BE2C (cell line): ENCODE results near the gene RAB31.

ENCODE experiments used
- DNase-seq: peaks from one replicate; pipeline ENCODE4 v3.0.0-alpha.2; 2020
- H3K27me3 ChIP-seq: fragments of 250-450 bp; sonication (Bioruptor Pico); 2 replicates; pipeline ENCODE4 v1.5.1; 2020; ENCODE audit warnings: mild to moderate bottlenecking
- H3K36me3 ChIP-seq: fragments of 250-450 bp; sonication (Bioruptor Pico); 2 replicates; pipeline ENCODE4 v1.5.1; 2020; ENCODE audit warnings: mild to moderate bottlenecking
- H3K4me1 ChIP-seq: fragments of 250-450 bp; sonication (Bioruptor Pico); 2 replicates; pipeline ENCODE4 v1.5.1; 2020
- H3K4me3 ChIP-seq: 2 replicates; pipeline ENCODE4 v1.5.1; 2011; ENCODE audit warnings: low read depth, low read length
- H3K9me3 ChIP-seq: fragments of 250-450 bp; sonication (Bioruptor Pico); 2 replicates; pipeline ENCODE4 v1.5.1; 2020
- TF ChIP-seq, protein P1 (sequence below): IDR thresholded peaks from 2 replicates; pipeline ENCODE4 v1.5.1; 2012; ENCODE audit warnings: mild to moderate bottlenecking, low read depth, low read length

Gene RAB31

DNA sequence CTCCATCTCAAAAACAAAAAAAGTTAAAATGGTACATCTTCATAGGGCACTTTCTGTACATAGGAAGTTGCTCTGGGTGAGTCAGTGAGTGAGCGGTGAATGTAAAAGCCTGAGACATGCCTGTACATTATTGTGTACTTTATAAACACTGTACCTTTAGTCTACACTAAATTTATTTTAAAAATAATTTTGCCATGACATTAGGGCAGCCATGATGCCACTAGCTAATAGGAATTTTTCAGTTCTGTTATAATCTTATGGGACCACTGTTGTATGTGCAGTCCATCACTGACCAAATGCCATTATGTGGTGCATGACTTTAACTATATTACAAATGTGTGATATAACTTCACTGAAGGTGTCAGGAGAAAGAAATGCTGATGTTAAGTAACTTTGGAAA, 166.6 kb downstream of the RAB31 start:
- DNase-seq, result no peak
- peaks cover 3% of the 10 kb centered on the region; the same call in 1 of the 2 replicates for H3K4me1 ChIP-seq
- no peaks in the 10 kb centered on the region for H3K27me3 ChIP-seq
- H3K4me3 ChIP-seq, result no peak overlapping the region
- TF ChIP-seq, protein P1, sequence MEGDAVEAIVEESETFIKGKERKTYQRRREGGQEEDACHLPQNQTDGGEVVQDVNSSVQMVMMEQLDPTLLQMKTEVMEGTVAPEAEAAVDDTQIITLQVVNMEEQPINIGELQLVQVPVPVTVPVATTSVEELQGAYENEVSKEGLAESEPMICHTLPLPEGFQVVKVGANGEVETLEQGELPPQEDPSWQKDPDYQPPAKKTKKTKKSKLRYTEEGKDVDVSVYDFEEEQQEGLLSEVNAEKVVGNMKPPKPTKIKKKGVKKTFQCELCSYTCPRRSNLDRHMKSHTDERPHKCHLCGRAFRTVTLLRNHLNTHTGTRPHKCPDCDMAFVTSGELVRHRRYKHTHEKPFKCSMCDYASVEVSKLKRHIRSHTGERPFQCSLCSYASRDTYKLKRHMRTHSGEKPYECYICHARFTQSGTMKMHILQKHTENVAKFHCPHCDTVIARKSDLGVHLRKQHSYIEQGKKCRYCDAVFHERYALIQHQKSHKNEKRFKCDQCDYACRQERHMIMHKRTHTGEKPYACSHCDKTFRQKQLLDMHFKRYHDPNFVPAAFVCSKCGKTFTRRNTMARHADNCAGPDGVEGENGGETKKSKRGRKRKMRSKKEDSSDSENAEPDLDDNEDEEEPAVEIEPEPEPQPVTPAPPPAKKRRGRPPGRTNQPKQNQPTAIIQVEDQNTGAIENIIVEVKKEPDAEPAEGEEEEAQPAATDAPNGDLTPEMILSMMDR, result no peak
- H3K36me3 ChIP-seq, result no peaks in the 10 kb centered on the region
- no peaks in the 10 kb centered on the region for H3K9me3 ChIP-seq

DNA sequence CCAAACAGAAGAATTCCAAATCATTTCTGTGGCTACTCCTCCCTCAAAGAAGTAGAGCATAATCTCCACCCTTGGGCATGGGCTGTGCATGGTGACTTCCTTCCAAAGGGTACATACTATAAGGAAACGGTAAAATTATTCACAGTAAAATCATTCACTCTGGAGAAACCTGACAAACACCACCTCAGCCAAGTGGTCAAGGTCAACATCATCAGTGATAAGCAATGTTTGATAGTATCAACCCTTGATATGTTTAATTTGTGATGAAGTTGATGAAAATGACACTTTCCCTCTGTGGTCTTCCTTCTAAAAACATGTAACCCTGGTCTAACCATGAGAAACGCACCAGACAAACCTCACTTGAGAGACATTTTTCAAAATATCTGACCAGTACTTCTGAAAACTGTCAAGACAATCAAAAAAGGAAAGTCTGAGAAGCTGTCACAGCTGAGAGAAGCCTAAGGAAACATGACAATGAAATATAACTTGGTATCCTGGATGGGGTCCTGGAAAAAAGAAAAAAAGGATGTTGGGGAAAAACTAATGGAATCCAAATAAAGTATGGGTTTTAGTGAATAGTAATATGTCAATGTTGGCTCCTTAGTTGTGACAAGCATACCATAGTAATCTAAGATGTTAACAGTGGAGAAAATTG, 168.2 kb downstream of the RAB31 start:
- Histone ChIP-seq H3K4me3 (no peak overlapping the region), H3K27me3 (no peaks in the 10 kb centered on the region), H3K4me1 (no peaks in the 10 kb centered on the region)

DNA sequence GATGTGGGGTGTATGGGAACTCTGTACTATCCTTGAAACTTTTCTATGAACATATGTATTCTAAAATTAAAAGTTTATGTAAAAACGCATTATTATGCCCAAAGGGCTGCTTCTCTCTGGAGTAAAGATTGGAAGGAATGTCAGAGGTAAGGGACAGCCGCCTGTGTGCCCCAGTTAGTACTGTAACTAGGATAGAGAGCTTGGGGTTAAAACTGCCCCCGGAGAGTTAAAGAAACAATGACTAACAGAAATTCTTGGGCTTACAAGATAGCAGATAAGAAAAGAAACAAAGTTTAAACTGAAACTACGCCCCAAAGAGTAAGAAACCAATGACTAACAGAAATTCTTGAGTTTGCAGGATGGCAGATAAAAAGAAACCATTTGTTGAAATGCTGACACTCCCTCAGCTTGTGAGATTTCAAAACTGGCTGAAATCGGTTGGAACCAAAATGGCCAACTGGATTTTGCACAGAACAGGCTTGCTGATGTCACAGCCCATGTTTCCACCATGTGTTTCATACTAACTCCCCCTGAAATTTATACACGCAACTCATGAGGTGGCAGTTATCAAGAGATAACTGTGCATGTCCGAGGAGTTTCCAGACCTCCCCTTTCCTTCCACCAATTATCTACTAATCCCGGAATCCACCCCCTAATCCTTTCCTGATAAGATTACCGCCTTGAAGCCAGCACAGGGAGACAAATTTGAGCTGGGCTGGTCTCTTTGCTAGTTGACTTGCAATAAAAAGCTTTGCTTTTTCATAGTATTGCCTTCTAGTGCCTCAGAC, 169.0 kb downstream of the RAB31 start:
- H3K4me1 ChIP-seq, result no peaks in the 10 kb centered on the region
- peak overlapping the region; percentile 22 for H3K4me3 ChIP-seq
- no peak for DNase-seq
- TF ChIP-seq, protein P1, result no peak
- H3K36me3 ChIP-seq, result no peaks in the 10 kb centered on the region
- H3K9me3 ChIP-seq, result no peaks in the 10 kb centered on the region
- no peaks in the 10 kb centered on the region for H3K27me3 ChIP-seq

More for the DNA sequence above, 168.2 kb downstream of the RAB31 start:
- no peaks in the 10 kb centered on the region for H3K36me3 ChIP-seq
- TF ChIP-seq, protein P1, result no peak
- DNase-seq, result no peak
- H3K9me3 ChIP-seq, result no peaks in the 10 kb centered on the region

DNA sequence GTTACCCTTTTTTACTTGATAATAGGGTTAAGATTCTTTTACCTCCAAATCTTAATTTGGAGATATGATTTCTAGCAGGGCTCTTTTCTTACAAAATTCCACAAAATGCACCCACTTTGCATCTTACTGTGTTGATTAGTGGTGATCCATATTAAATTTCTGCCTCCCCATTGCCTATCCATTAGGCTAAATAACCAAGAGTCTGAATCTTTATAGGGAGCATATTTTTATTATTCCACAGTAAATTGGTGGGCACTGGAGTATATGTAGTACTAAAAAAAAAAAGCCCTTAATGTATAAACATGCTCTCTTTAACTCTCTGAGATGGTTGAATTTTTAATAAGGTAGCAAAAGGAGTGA, 169.5 kb downstream of the RAB31 start:
- no peaks in the 10 kb centered on the region for H3K36me3 ChIP-seq
- H3K4me1 ChIP-seq, result no peaks in the 10 kb centered on the region
- H3K4me3 ChIP-seq, result no peak overlapping the region
- no peak for DNase-seq
- TF ChIP-seq, protein P1, result no peak
- no peaks in the 10 kb centered on the region for H3K9me3 ChIP-seq
- H3K27me3 ChIP-seq, result no peaks in the 10 kb centered on the region

GRCh38 chr18:9878095-9878494, 170.0 kb downstream of the RAB31 start:
- TF ChIP-seq, protein P1, result no peak
- no peaks in the 10 kb centered on the region for H3K4me1 ChIP-seq

GRCh38 chr18:9878783-9879242, 170.7 kb downstream of the RAB31 start:
- DNase-seq, result no peak
- H3K27me3 ChIP-seq, result no peaks in the 10 kb centered on the region
- TF ChIP-seq, protein P1, result no peak
- no peak overlapping the region for H3K4me3 ChIP-seq
- H3K4me1 ChIP-seq, result no peaks in the 10 kb centered on the region
- no peaks in the 10 kb centered on the region for H3K36me3 ChIP-seq
- H3K9me3 ChIP-seq, result no peaks in the 10 kb centered on the region

More at GRCh38 chr18:9878095-9878494, 170.0 kb downstream of the RAB31 start:
- DNase-seq, result no peak
- no peaks in the 10 kb centered on the region for H3K27me3 ChIP-seq
- no peaks in the 10 kb centered on the region for H3K36me3 ChIP-seq
- H3K9me3 ChIP-seq, result no peaks in the 10 kb centered on the region
- no peak overlapping the region for H3K4me3 ChIP-seq
